Nephron (organoid): ENCODE measurements around the gene ZC3H12A.

Experiments
- H3K27ac Mint-ChIP-seq, 3 experiments: 2 replicates each; pipeline ENCODE4 v1.8.0; 2020; ENCODE audit warnings: mixed read lengths in 3 of 3, mild to moderate bottlenecking in 2 of 3, moderate library complexity in 1 of 3
- H3K27me3 Mint-ChIP-seq: 2 replicates; pipeline ENCODE4 v1.8.0; 2021; ENCODE audit warnings: low read depth, mild to moderate bottlenecking, moderate library complexity, mixed read lengths
- H3K36me3 Mint-ChIP-seq: 2 replicates; pipeline ENCODE4 v1.8.0; 2020; ENCODE audit warnings: low read depth, mixed read lengths
- H3K4me1 Mint-ChIP-seq: 2 replicates; pipeline ENCODE4 v1.8.0; 2020; ENCODE audit warnings: mixed read lengths
- H3K4me3 Mint-ChIP-seq, 3 experiments: 2 replicates each; pipeline ENCODE4 v1.8.0; 2020; ENCODE audit warnings: mild to moderate bottlenecking in 3 of 3, mixed read lengths in 3 of 3, moderate library complexity in 2 of 3
- H3K9me3 Mint-ChIP-seq: 2 replicates; pipeline ENCODE4 v1.8.0; 2020; ENCODE audit warnings: mixed read lengths
- CTCF ChIP-seq, 3 experiments: fragments of 200-600 bp; sonication (generic); IDR thresholded peaks; one replicate each; pipeline ENCODE4 v1.5.0; 2021; ENCODE audit warnings: antibody characterized with exemption in 3 of 3; ENCODE audit not compliant: unreplicated experiment in 3 of 3

Gene ZC3H12A

DNA sequence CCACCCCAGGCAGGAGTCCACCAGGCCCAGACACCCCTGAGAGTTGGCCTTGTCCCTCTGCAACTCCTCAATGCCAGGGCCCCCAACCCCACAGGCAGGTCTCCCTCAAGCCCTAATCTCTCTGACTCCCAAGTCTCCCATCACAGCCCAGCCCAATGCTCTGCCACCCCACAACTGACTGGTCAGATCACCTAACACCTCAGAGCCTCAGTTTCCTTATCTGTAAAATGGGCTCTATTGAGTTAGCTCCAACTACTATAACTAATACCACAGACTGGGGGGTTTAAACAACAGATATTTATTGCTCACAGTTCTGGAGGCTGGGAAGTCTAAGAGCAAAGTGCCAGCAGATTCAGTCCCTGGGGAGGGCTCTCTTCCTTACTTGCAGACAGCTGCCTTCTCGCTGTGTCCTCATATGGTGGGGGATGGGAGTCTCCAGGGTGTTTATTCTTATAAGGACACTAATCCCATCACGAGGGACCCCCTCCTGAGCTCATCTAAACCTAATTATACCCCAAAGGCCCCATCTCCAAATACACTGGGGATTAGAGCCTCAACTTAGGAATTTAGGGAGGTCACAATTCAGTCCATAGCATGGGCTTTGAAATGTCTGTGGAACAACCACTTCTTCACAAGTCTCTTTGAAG is 34.9 kb upstream of the ZC3H12A start:
- Mint-ChIP-seq H3K36me3 (no peaks in the 10 kb centered on the region), H3K4me1 (no peaks in the 10 kb centered on the region), H3K9me3 (no peaks in the 10 kb centered on the region), H3K27me3 (peaks cover 68% of the 10 kb centered on the region), H3K4me3 (no peak overlapping the region), H3K27ac (no peak overlapping the region)
- no peak for TF ChIP-seq CTCF (IDR thresholded peaks at IDR 0.05; ENCODE audit: unreplicated experiment in 3 of 3)

GRCh38 chr1:37441490-37441889 is 32.9 kb upstream of the ZC3H12A start:
- Mint-ChIP-seq H3K4me3 (no peak overlapping the region), H3K36me3 (no peaks in the 10 kb centered on the region), H3K9me3 (no peaks in the 10 kb centered on the region), H3K27ac (no peak overlapping the region), H3K27me3 (peaks cover 64% of the 10 kb centered on the region), H3K4me1 (no peaks in the 10 kb centered on the region)
- TF ChIP-seq CTCF (IDR thresholded peaks at IDR 0.05; ENCODE audit: unreplicated experiment in 3 of 3): no peak

DNA sequence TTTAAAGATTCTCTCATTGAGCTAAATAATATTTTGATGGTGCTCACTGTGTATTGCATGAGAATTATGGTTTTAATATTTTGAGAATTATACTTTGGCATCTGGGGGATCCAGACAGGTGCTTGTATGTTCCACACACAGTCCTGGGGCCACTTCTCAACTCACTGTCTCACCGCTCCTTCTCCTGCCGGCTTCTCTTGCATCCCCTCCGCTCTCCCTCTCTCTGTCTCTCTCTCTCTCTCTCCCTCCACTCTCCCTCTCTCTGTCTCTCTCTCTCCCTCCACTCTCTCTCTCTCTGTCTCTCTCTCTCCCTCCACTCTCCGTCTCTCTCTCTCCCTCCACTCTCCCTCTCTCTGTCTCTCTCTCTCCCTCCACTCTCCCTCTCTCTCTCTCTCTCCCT is 32.2 kb upstream of the ZC3H12A start:
- H3K36me3 Mint-ChIP-seq: no peaks in the 10 kb centered on the region
- no peak overlapping the region for H3K4me3 Mint-ChIP-seq
- no peaks in the 10 kb centered on the region for H3K4me1 Mint-ChIP-seq
- no peak overlapping the region for H3K27ac Mint-ChIP-seq
- no peak for TF ChIP-seq CTCF (IDR thresholded peaks at IDR 0.05; ENCODE audit: unreplicated experiment in 3 of 3)
- H3K9me3 Mint-ChIP-seq: no peaks in the 10 kb centered on the region
- peaks cover 63% of the 10 kb centered on the region for H3K27me3 Mint-ChIP-seq

DNA sequence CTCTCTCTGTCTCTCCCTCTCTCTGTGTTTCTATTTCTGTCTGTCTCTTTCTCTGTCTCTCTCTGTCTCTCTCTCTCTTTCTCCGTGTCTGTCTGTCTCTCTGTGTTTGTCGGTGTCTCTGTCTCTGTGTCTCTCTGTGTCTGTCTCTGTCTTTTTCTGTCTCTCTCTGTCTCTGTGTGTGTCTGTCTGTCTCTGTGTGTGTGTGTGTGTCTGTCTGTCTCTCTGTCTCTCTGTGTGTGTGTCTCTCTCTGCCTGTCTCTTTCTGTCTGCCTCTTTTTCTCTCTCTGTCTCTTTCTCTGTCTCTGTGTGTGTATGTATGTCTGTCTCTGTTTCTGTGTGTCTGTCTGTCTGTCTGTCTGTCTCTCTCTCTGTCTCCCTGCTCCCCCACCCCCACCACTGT is 31.7 kb upstream of the ZC3H12A start:
- Mint-ChIP-seq H3K36me3 (no peaks in the 10 kb centered on the region), H3K4me1 (no peaks in the 10 kb centered on the region), H3K4me3 (no peak overlapping the region), H3K27ac (no peak overlapping the region), H3K27me3 (peaks cover 63% of the 10 kb centered on the region), H3K9me3 (no peaks in the 10 kb centered on the region)
- no peak for TF ChIP-seq CTCF (IDR thresholded peaks at IDR 0.05; ENCODE audit: unreplicated experiment in 3 of 3)

DNA sequence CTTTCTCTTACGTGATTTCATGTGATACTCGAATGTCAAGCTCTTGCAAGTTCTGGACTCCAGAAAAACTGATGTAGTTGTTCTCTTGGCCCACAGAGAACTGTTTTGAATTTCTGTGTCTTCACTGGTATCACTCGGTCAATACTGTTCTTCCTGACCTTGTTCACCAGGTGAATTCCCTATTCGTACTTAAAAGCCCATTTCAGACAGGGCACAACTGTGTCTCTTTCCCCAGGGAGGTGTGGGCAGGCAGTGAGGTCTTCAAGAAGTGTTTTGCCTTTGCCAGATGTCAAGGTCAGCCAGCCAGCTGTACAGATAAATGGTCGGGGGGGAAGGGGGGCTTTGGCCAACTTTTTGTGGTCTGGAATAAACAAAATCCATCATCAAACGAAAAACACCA is 27.5 kb upstream of the ZC3H12A start:
- Mint-ChIP-seq H3K4me1 (no peaks in the 10 kb centered on the region), H3K4me3 (no peak overlapping the region), H3K9me3 (no peaks in the 10 kb centered on the region), H3K27me3 (peaks cover 80% of the 10 kb centered on the region), H3K27ac (no peak overlapping the region), H3K36me3 (no peaks in the 10 kb centered on the region)
- no peak for TF ChIP-seq CTCF (IDR thresholded peaks at IDR 0.05; ENCODE audit: unreplicated experiment in 3 of 3)

DNA sequence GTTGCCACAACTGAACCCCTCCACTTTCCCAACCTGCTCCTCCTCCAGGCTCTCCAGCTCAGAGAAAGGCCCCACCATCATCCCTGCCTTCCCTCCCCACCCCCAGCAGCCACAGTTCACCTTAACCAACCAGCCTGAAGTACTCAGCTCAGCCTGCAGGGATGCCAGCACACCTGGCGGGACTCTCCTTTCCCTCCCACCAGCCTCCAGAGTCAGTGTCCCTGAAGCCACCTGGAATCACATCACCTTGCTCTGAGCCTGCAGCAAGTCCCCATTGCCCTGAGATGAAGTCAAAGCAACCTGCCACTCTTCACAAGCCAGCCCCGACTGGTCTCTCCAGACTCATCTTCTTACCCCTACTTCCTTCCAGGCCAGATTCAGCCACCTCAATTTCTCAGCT is 26.2 kb upstream of the ZC3H12A start:
- no peaks in the 10 kb centered on the region for H3K4me1 Mint-ChIP-seq
- no peak for TF ChIP-seq CTCF (IDR thresholded peaks at IDR 0.05; ENCODE audit: unreplicated experiment in 3 of 3)
- H3K9me3 Mint-ChIP-seq: no peaks in the 10 kb centered on the region
- H3K4me3 Mint-ChIP-seq: no peak overlapping the region
- no peak overlapping the region for H3K27ac Mint-ChIP-seq
- peaks cover 79% of the 10 kb centered on the region for H3K27me3 Mint-ChIP-seq
- H3K36me3 Mint-ChIP-seq: no peaks in the 10 kb centered on the region
